GM19099 (cell line): Measurements from ENCODE around the gene PPP2R2C.

ENCODE experiments used
- POLR2A ChIP-seq: IDR thresholded peaks from 3 replicates; pipeline ENCODE4 v1.6.1; 2011; ENCODE audit warnings: low read depth; ENCODE audit not compliant: insufficient read length; ENCODE audit errors: extremely low read depth

PPP2R2C gene

DNA sequence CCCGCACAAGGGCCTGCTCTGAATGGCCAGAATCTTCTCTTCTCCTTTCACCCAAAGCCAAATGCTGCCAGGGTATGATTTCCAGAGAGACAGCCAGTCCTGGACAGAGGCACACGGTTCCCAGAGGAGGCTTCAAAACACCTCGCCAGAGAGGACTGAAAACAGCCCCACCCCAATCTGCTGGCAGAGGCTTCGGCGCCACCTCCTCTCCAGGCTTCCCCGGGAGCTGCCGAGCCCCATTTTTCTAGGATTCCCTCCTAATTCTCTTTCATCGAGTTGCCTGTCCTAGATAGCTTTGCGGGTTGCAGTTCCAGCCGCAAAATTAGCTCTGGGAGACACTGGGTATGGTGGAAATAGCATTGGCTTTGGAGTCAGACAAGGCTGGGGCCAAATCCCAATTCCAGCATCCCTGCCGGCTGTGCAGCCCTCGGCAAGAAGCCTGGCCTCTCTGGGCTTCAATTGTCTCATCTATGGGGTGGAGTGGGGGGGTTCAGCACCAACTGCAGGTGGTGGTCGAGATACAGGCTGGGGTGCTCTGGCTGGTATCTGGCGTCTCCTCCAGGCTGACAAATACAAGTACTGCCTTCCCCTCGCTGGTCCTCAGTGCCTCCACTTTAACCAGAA, 22.6 kb downstream of the PPP2R2C start:
- no peak for TF ChIP-seq POLR2A

GRCh38 chr4:6449335-6449734, 23.1 kb downstream of the PPP2R2C start:
- no peak for TF ChIP-seq POLR2A

DNA sequence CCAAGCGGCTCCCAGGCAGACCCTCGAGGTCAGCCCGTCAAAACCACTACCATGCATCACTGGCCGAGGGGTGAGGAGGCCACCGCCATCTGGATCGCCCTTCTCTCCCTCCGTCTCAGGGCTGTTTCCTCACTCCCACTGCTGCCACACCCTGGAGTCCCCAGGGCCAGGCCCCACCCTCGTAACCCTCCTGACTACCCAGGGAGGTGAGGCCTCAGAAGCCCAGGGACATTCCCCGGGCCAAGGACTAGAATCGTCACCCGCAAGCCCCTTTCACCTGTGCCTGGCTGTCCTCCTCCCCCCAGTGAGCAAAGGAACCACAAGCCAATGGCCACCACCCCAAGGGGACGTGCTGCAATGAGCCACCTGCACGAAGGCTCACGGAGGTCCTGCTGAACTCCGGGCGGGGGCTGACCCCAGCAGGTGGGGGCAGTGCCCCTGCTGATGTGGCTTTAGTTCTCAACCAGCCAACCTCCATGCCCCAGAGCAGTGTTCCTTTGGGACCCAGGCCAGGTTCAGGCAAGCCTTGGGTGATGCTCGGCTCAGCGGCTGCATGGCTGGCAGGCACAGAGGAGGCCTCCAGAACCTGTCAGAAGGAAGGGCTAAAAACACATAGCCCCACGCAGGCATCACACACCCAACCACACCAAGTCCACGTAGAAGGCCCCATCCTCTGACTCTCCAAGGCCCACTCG, 23.8 kb downstream of the PPP2R2C start:
- no peak for TF ChIP-seq POLR2A

DNA sequence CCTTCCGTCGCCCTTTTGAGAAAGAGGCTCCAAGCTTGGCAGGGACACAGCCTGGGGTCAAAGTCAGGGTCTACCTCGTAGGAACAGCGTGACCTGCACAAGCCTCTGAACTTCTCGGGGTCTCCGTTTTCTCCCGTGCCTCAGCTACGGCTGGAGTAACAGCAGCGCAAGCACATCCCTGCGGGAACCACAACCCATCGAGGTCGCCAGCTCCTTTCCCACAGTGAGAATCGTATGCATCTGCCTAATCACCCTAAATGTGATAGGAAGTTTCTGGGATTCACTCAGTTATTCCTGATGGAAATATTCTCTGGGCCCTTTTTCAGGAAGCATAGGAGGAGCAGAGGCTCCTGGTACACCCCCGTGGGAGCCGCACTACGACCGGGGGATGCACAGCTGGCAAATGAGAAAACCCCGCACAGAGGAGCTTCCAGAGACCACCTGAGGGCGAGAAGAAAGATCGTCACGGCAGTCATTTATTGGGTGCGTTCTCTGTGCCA, 24.7 kb downstream of the PPP2R2C start:
- no peak for TF ChIP-seq POLR2A

DNA sequence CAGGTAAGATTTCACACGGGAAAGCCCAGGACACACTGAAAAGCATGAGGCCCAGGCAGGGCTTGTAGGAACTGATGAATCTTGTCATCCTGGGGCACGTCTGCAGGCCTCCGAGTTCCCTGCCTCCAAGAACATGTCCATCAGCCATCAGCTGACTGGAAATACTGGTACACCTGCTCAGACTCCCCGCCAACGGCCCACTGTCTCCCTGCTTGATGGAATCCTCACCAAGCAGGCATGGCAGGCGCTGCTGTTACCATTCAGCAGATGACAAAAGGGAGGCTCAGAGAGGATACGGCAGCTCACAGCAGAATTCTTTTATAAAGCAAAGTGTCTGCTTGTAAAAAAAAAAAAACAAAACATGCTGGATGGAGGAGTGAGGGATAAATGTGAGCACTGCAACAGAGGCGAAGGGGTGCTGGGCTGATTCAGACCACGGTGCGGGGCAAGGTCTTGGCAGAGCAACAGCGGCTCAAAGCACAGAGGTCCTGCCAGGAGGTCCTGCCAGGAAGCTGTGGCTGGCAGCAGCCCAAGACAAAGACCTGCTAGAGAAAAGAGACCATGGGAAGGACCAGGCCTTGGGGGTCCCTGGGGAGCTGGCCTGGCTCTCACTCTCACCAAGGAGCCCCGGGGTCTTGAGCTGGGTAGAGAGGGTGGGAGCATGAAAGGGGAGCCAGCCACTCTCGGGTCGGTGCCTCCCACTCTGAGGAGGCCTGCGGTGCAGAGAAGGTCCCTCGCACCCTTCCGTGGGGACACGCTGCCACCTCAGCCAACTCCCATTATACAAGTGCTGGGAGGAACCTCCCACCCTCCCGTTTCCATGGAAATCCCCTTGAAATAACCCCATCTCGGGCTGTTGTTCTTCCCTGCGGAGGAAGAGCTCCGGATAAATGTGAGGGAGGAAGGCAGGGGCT, 25.6 kb downstream of the PPP2R2C start:
- no peak for TF ChIP-seq POLR2A

- no peak for TF ChIP-seq POLR2A
These were observed 26.3 kb downstream of the PPP2R2C start for GRCh38 chr4:6446130-6446482.

DNA sequence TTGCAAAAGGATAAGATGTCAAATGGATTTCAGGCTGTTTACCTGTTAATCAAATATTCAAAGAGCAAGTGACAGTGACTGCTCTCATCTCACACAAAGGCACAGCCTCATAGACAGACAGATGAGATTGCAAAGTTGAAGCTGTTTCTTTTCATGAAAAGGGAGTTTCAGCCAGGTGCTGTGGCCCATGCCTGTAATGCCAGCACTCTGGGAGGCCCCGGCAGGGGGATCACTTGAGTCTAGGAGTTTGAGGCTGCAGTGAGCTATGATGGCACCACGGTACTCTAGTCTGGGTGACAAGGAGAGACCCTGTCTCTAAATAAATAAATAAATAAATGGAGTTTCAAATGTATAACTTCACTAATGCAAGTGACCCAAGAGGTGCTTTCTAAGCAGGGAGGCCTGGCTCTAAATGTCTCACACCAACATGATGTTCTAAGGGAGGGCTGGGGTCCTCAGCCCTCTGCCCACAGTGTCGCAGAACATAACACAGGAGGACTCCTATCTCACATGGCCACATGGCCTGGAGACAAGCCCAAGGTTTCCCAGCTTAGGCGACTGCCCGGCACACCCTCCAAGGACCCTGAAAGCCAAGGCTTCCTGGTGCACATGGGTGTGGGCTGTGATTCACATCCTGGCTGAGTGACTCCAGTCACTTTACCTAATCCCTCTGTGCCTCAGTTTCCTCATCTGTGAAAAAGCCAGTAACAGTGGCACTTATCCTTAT, 26.8 kb downstream of the PPP2R2C start:
- TF ChIP-seq POLR2A = no peak

DNA sequence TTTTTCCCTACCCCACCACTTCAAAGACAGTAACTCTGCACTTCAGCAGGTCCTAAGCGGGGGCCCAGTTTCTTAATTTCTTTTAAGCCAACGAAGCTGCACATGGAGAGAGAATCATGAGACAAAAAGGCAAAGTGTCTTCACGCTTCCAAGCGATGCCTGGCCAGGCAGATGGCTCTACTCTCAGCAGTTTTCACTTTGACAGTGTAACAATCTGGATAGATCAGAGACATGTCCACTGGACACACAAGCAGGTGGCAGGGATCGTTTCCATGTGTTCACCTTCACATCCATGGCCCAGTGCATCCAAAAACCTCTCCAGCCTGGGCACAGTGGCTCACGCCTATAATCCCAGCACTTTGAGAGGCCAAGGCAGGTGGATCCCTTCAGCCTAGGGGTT, 27.8 kb downstream of the PPP2R2C start:
- no peak for TF ChIP-seq POLR2A

- no peak for TF ChIP-seq POLR2A
These were observed 29.1 kb downstream of the PPP2R2C start for GRCh38 chr4:6443035-6444023.

GRCh38 chr4:6442555-6442954, 29.9 kb downstream of the PPP2R2C start:
- no peak for TF ChIP-seq POLR2A

DNA sequence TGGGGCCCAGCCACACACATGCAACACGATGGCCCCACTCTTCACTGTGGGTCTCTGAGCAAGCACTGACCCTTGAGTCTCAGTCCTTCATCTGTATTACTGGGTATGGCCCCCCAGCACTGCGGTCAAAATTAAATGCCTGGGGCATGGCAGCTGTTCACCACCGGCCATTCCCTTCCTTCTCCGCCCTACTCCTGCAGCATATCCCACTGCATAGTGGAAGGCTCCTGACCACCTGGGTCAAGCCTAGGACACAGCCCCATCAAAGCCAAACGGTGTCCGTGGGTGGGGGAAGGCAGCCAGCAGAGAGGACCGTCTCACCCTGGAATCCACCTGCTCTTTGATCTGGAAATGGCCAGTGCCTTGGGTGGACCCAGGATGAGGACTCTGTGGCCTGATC, 30.7 kb downstream of the PPP2R2C start:
- TF ChIP-seq POLR2A = no peak

GRCh38 chr4:6441202-6441582, 31.2 kb downstream of the PPP2R2C start:
- no peak for TF ChIP-seq POLR2A

DNA sequence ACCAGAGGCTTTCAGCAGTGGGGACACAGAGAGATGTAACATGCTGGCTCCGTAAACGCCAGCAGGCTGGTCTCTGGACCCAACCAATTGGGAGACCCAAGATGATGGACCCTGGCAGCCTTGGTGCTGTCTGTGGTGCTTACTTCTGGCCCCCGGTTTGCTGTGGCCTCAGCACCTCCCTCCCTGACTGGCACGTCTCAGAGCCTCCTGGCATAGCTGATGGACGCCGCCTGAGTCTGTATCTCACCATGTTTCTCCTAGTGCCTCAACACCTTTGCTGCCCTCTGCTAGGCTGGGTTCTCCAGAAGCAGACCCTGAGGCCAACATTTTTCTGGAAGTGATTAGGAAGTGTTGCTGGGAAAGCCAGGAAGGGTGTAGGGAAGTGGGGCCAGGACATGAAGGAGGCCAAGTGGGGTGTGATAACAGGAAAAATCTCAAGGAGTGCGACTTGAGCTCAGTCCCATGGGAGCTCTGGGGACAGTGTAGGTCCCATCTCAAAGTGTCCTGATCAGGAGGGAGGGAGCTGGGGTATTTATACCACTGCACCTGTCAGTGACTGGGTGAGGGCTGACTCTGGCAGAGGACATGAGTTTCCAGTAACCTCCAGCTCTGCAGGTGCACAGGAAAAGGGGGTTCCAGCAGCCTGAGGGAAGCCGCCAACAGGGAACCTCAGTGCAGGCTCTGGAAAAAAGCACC, 31.8 kb downstream of the PPP2R2C start:
- TF ChIP-seq POLR2A = no peak
